Muscle layer of colon (tissue), 2 donors: ENCODE data around the gene AOX1.

Source experiments
- H3K27ac ChIP-seq: one replicate; pipeline ENCODE4 v1.7.0; 2013; ENCODE audit warnings: low read depth, mild to moderate bottlenecking, low read length, moderate library complexity
- H3K27me3 ChIP-seq, 2 donors: one replicate each; pipeline ENCODE4 v1.7.0; 2013; ENCODE audit warnings: low read length in 2 of 2, mild to moderate bottlenecking in 2 of 2; ENCODE audit not compliant: insufficient read depth in 2 of 2, control insufficient read depth in 1 of 2
- H3K36me3 ChIP-seq: one replicate; pipeline ENCODE4 v1.7.0; 2013; ENCODE audit warnings: mild to moderate bottlenecking, low read length; ENCODE audit not compliant: insufficient read depth
- H3K4me1 ChIP-seq: one replicate; pipeline ENCODE4 v1.7.0; 2013; ENCODE audit warnings: mild to moderate bottlenecking, low read length; ENCODE audit not compliant: insufficient read depth
- H3K4me3 ChIP-seq, 2 donors: one replicate each; pipeline ENCODE4 v1.7.0; 2013; ENCODE audit warnings: low read length in 2 of 2, low read depth in 1 of 2, mild to moderate bottlenecking in 1 of 2, moderate library complexity in 1 of 2
- H3K9ac ChIP-seq: one replicate; pipeline ENCODE4 v1.7.0; 2013; ENCODE audit warnings: low read length
- H3K9me3 ChIP-seq: one replicate; pipeline ENCODE4 v1.7.0; 2013; ENCODE audit warnings: mild to moderate bottlenecking, low read length
- donor health status: abdominal sarcoma.
- donor health status: Adenocarcinoma of cecum.

Gene AOX1

GRCh38 chr2:200588076-200588678 lies 2.4 kb downstream of the AOX1 start:
- no peaks in the 10 kb centered on the region for H3K27me3 ChIP-seq
- H3K9me3 ChIP-seq, result no peaks in the 10 kb centered on the region
- no peaks in the 10 kb centered on the region for H3K36me3 ChIP-seq
- peaks cover 4% of the 10 kb centered on the region for H3K4me1 ChIP-seq
- no peak overlapping the region for H3K27ac ChIP-seq
- no peak overlapping the region for H3K9ac ChIP-seq
- no peak overlapping the region for H3K4me3 ChIP-seq

- Histone ChIP-seq H3K4me1 (peaks cover 4% of the 10 kb centered on the region), H3K27me3 (no peaks in the 10 kb centered on the region), H3K36me3 (no peaks in the 10 kb centered on the region), H3K9ac (no peak overlapping the region), H3K9me3 (no peaks in the 10 kb centered on the region), H3K4me3 (no peak overlapping the region), H3K27ac (no peak overlapping the region)
These were observed 4.3 kb downstream of the AOX1 start for GRCh38 chr2:200590090-200590489.

- Histone ChIP-seq H3K4me3 (no peak overlapping the region), H3K9me3 (no peaks in the 10 kb centered on the region), H3K36me3 (no peaks in the 10 kb centered on the region), H3K4me1 (no peaks in the 10 kb centered on the region), H3K27me3 (no peaks in the 10 kb centered on the region), H3K27ac (no peak overlapping the region), H3K9ac (no peak overlapping the region)
These were observed 5.5 kb downstream of the AOX1 start for GRCh38 chr2:200591308-200591707.

GRCh38 chr2:200592406-200593075 lies 6.7 kb downstream of the AOX1 start:
- Histone ChIP-seq H3K9me3 (no peaks in the 10 kb centered on the region), H3K4me1 (no peaks in the 10 kb centered on the region), H3K4me3 (no peak overlapping the region), H3K27ac (no peak overlapping the region), H3K36me3 (no peaks in the 10 kb centered on the region), H3K27me3 (no peaks in the 10 kb centered on the region), H3K9ac (no peak overlapping the region)

GRCh38 chr2:200593905-200594304 lies 8.1 kb downstream of the AOX1 start:
- Histone ChIP-seq H3K4me3 (no peak overlapping the region), H3K9ac (no peak overlapping the region), H3K4me1 (no peaks in the 10 kb centered on the region), H3K36me3 (no peaks in the 10 kb centered on the region), H3K27ac (no peak overlapping the region), H3K27me3 (no peaks in the 10 kb centered on the region), H3K9me3 (no peaks in the 10 kb centered on the region)

GRCh38 chr2:200595913-200596312 lies 10.1 kb downstream of the AOX1 start:
- Histone ChIP-seq H3K27ac (no peak overlapping the region), H3K36me3 (no peaks in the 10 kb centered on the region), H3K27me3 (no peaks in the 10 kb centered on the region), H3K4me1 (no peaks in the 10 kb centered on the region), H3K4me3 (no peak overlapping the region), H3K9me3 (no peaks in the 10 kb centered on the region), H3K9ac (no peak overlapping the region)

GRCh38 chr2:200596774-200597570 lies 11.2 kb downstream of the AOX1 start:
- H3K27me3 ChIP-seq, result no peaks in the 10 kb centered on the region
- no peaks in the 10 kb centered on the region for H3K4me1 ChIP-seq
- H3K9ac ChIP-seq, result no peak overlapping the region
- H3K27ac ChIP-seq, result no peak overlapping the region
- no peak overlapping the region for H3K4me3 ChIP-seq
- no peaks in the 10 kb centered on the region for H3K9me3 ChIP-seq
- H3K36me3 ChIP-seq, result no peaks in the 10 kb centered on the region

GRCh38 chr2:200599206-200599605 lies 13.4 kb downstream of the AOX1 start:
- Histone ChIP-seq H3K27me3 (no peaks in the 10 kb centered on the region), H3K9ac (no peak overlapping the region), H3K4me1 (no peaks in the 10 kb centered on the region), H3K36me3 (peaks cover 2% of the 10 kb centered on the region), H3K4me3 (no peak overlapping the region), H3K27ac (no peak overlapping the region), H3K9me3 (no peaks in the 10 kb centered on the region)

- Histone ChIP-seq H3K27ac (no peak overlapping the region), H3K36me3 (peaks cover 4% of the 10 kb centered on the region), H3K4me3 (no peak overlapping the region), H3K9me3 (no peaks in the 10 kb centered on the region), H3K4me1 (no peaks in the 10 kb centered on the region), H3K27me3 (no peaks in the 10 kb centered on the region), H3K9ac (no peak overlapping the region)
These were observed 14.9 kb downstream of the AOX1 start for GRCh38 chr2:200600549-200601225.

- peaks cover 4% of the 10 kb centered on the region for H3K36me3 ChIP-seq
- no peak overlapping the region for H3K4me3 ChIP-seq
- H3K4me1 ChIP-seq, result no peaks in the 10 kb centered on the region
- no peaks in the 10 kb centered on the region for H3K9me3 ChIP-seq
- H3K27ac ChIP-seq, result no peak overlapping the region
- no peaks in the 10 kb centered on the region for H3K27me3 ChIP-seq
- H3K9ac ChIP-seq, result no peak overlapping the region
These were observed 16.8 kb downstream of the AOX1 start for GRCh38 chr2:200602584-200602983.

- Histone ChIP-seq H3K36me3 (peaks cover 4% of the 10 kb centered on the region), H3K4me3 (no peak overlapping the region), H3K9me3 (no peaks in the 10 kb centered on the region), H3K4me1 (no peaks in the 10 kb centered on the region), H3K9ac (no peak overlapping the region), H3K27me3 (no peaks in the 10 kb centered on the region), H3K27ac (no peak overlapping the region)
These were observed 18.2 kb downstream of the AOX1 start for GRCh38 chr2:200603972-200604371.
